HEK293 (cell line): ENCODE results near the gene EXD3.

Experiments used
- CTCF ChIA-PET: fragments of 350-600 bp; formaldehyde crosslinking; extraction: SDS; loops from one replicate; lab custom pipeline; 2021; ENCODE audit warnings: antibody characterized with exemption; lab: Yijun Ruan, JAX
- POLR2A ChIA-PET: fragments of 300-600 bp; formaldehyde crosslinking; extraction: SDS; loops from one replicate; lab custom pipeline; 2020; ENCODE audit warnings: antibody characterized with exemption, inconsistent platforms; lab: Yijun Ruan, JAX
- H3K27ac ChIP-seq: fragments of 200-500 bp; sonication (Bioruptor generic); 2 replicates; pipeline ENCODE4 v1.5.1; 2014; ENCODE audit warnings: low read depth, low read length, control low read depth, inconsistent platforms; ENCODE audit errors: extremely low read depth
- H3K36me3 ChIP-seq, 2 experiments: fragments of 200-500 bp in 1 of 2; sonication (Bioruptor generic) in 1 of 2; 1 replicate in 1 of 2; 2 replicates in 1 of 2; pipeline ENCODE4 v1.5.1; 2014 to 2017; ENCODE audit warnings: inconsistent platforms in 2 of 2, low read length in 2 of 2; ENCODE audit not compliant: control insufficient read depth in 2 of 2, insufficient read depth in 1 of 2
- H3K4me1 ChIP-seq: fragments of 200-500 bp; sonication (Bioruptor generic); 2 replicates; pipeline ENCODE4 v1.5.1; 2014; ENCODE audit warnings: mild to moderate bottlenecking, low read length, inconsistent platforms; ENCODE audit not compliant: control insufficient read depth, insufficient read depth
- H3K4me3 ChIP-seq: 2 replicates; pipeline ENCODE4 v1.5.1; 2011; ENCODE audit warnings: low read depth, mild to moderate bottlenecking, control low read depth, low read length, moderate library complexity
- H3K9me3 ChIP-seq: fragments of 200-500 bp; sonication (Bioruptor generic); 2 replicates; pipeline ENCODE4 v1.5.1; 2014; ENCODE audit warnings: low read depth, low read length, inconsistent platforms; ENCODE audit not compliant: control insufficient read depth, insufficient read depth
- FEZF1 ChIP-seq: fragments of 450-650 bp; formaldehyde crosslinking; IDR thresholded peaks from 2 replicates; pipeline ENCODE4 v1.5.1; 2016; ENCODE audit warnings: missing biosample characterization, missing genetic modification characterization
- GLI4 ChIP-seq: fragments of 450-650 bp; formaldehyde crosslinking; IDR thresholded peaks from 2 replicates; pipeline ENCODE4 v1.5.1; 2016; ENCODE audit warnings: missing biosample characterization, missing genetic modification characterization
- KLF9 ChIP-seq: fragments of 450-650 bp; formaldehyde crosslinking; IDR thresholded peaks from 2 replicates; pipeline ENCODE4 v1.5.1; 2016; ENCODE audit warnings: missing biosample characterization, missing genetic modification characterization, low read depth
- SP7 ChIP-seq: fragments of 450-650 bp; formaldehyde crosslinking; IDR thresholded peaks from 2 replicates; pipeline ENCODE4 v1.5.1; 2016; ENCODE audit warnings: missing biosample characterization, missing genetic modification characterization
- YY2 ChIP-seq: fragments of 450-650 bp; formaldehyde crosslinking; IDR thresholded peaks from 2 replicates; pipeline ENCODE4 v1.5.1; 2016; ENCODE audit warnings: missing biosample characterization, missing genetic modification characterization
- ZBTB48 ChIP-seq: fragments of 450-650 bp; formaldehyde crosslinking; IDR thresholded peaks from 2 replicates; pipeline ENCODE4 v1.5.1; 2016; ENCODE audit warnings: missing biosample characterization, missing genetic modification characterization
- ZBTB8A ChIP-seq: fragments of 450-650 bp; formaldehyde crosslinking; IDR thresholded peaks from 2 replicates; pipeline ENCODE4 v1.5.1; 2016; ENCODE audit warnings: missing biosample characterization, missing genetic modification characterization
- ZFP69B ChIP-seq: fragments of 450-650 bp; formaldehyde crosslinking; IDR thresholded peaks from 2 replicates; pipeline ENCODE4 v1.5.1; 2016; ENCODE audit warnings: missing biosample characterization, missing genetic modification characterization
- ZIC2 ChIP-seq: fragments of 450-650 bp; formaldehyde crosslinking; IDR thresholded peaks from 2 replicates; pipeline ENCODE4 v1.5.1; 2016; ENCODE audit warnings: missing biosample characterization, missing genetic modification characterization
- ZNF112 ChIP-seq: fragments of 450-650 bp; formaldehyde crosslinking; IDR thresholded peaks from 2 replicates; pipeline ENCODE4 v1.5.0; 2017; ENCODE audit warnings: missing biosample characterization, missing genetic modification characterization
- ZNF155 ChIP-seq: fragments of 450-650 bp; formaldehyde crosslinking; IDR thresholded peaks from 2 replicates; pipeline ENCODE4 v1.5.1; 2016; ENCODE audit warnings: missing biosample characterization, missing genetic modification characterization
- ZNF169 ChIP-seq: fragments of 450-650 bp; formaldehyde crosslinking; IDR thresholded peaks from 2 replicates; pipeline ENCODE4 v1.5.1; 2016; ENCODE audit warnings: missing biosample characterization, missing genetic modification characterization
- ZNF223 ChIP-seq: fragments of 450-650 bp; formaldehyde crosslinking; IDR thresholded peaks from 2 replicates; pipeline ENCODE4 v1.5.1; 2016; ENCODE audit warnings: missing biosample characterization, missing genetic modification characterization
- ZNF280D ChIP-seq: fragments of 450-650 bp; formaldehyde crosslinking; IDR thresholded peaks from 2 replicates; pipeline ENCODE4 v1.5.1; 2016; ENCODE audit warnings: missing biosample characterization, missing genetic modification characterization
- ZNF311 ChIP-seq: fragments of 450-650 bp; formaldehyde crosslinking; IDR thresholded peaks from 2 replicates; pipeline ENCODE4 v1.5.1; 2017; ENCODE audit warnings: missing biosample characterization, missing genetic modification characterization, borderline replicate concordance
- ZNF341 ChIP-seq: fragments of 450-650 bp; formaldehyde crosslinking; IDR thresholded peaks from 2 replicates; pipeline ENCODE4; 2016; ENCODE audit warnings: low read depth, missing biosample characterization, missing genetic modification characterization
- ZNF354C ChIP-seq: fragments of 450-650 bp; formaldehyde crosslinking; IDR thresholded peaks from 2 replicates; pipeline ENCODE4 v1.5.1; 2016; ENCODE audit warnings: missing biosample characterization, missing genetic modification characterization, low read depth, borderline replicate concordance
- ZNF426 ChIP-seq: fragments of 450-650 bp; formaldehyde crosslinking; IDR thresholded peaks from 2 replicates; pipeline ENCODE4 v1.5.1; 2017; ENCODE audit warnings: missing biosample characterization, missing genetic modification characterization, mild to moderate bottlenecking, inconsistent platforms, moderate library complexity
- ZNF514 ChIP-seq: fragments of 450-650 bp; formaldehyde crosslinking; IDR thresholded peaks from 2 replicates; pipeline ENCODE4 v1.5.1; 2016; ENCODE audit warnings: missing biosample characterization, missing genetic modification characterization
- ZNF521 ChIP-seq: fragments of 450-650 bp; formaldehyde crosslinking; IDR thresholded peaks from 2 replicates; pipeline ENCODE4 v1.5.1; 2017; ENCODE audit warnings: missing biosample characterization, mild to moderate bottlenecking, missing genetic modification characterization
- ZNF544 ChIP-seq: fragments of 450-650 bp; formaldehyde crosslinking; IDR thresholded peaks from 2 replicates; pipeline ENCODE4 v1.5.0; 2017; ENCODE audit warnings: missing biosample characterization, missing genetic modification characterization
- ZNF548 ChIP-seq: fragments of 450-650 bp; formaldehyde crosslinking; IDR thresholded peaks from 2 replicates; pipeline ENCODE4 v1.5.1; 2016; ENCODE audit warnings: missing biosample characterization, missing genetic modification characterization
- ZNF596 ChIP-seq: fragments of 450-650 bp; IDR thresholded peaks from 2 replicates; pipeline ENCODE4 v1.5.0; 2018; ENCODE audit warnings: missing biosample characterization, mild to moderate bottlenecking, missing genetic modification characterization, moderate library complexity
- ZNF701 ChIP-seq: fragments of 450-650 bp; formaldehyde crosslinking; IDR thresholded peaks from 2 replicates; pipeline ENCODE4 v1.5.1; 2016; ENCODE audit warnings: missing biosample characterization, missing genetic modification characterization
- TF ChIP-seq, protein P1 (sequence below): fragments of 450-650 bp; formaldehyde crosslinking; IDR thresholded peaks from 2 replicates; pipeline ENCODE4 v1.5.1; 2016; ENCODE audit warnings: missing biosample characterization, missing genetic modification characterization

EXD3 gene

GRCh38 chr9:137415451-137415850 is 7.5 kb downstream of the EXD3 start:
- Histone ChIP-seq H3K9me3 (no peaks in the 10 kb centered on the region), H3K4me1 (peaks cover 7% of the 10 kb centered on the region), H3K27ac (no peak overlapping the region), H3K4me3 (no peak overlapping the region), H3K36me3 (no peaks in the 10 kb centered on the region; a peak in 1 of 3 replicates)
- CTCF ChIA-PET: interaction anchor here (0.6 to 0.9 kb wide), 4 partner anchors 29 to 130 kb away, joined by 3 to 4 read pairs (median 3); no protein-coding TSS in a partner anchor
- TF ChIP-seq ZBTB48 (tag by site-specific recombination) (no peak), KLF9 (tag by site-specific recombination) (no peak), ZNF701 (tag by site-specific recombination) (no peak), ZNF169 (no peak), ZNF426 (no peak), GLI4 (no peak)
- POLR2A ChIA-PET: interaction anchor here (0.6 to 1.4 kb wide), 2 partner anchors 44 to 703 kb away, joined by 3 to 8 read pairs; partner anchors contain the start of genes DIPK1B and NSMF

DNA sequence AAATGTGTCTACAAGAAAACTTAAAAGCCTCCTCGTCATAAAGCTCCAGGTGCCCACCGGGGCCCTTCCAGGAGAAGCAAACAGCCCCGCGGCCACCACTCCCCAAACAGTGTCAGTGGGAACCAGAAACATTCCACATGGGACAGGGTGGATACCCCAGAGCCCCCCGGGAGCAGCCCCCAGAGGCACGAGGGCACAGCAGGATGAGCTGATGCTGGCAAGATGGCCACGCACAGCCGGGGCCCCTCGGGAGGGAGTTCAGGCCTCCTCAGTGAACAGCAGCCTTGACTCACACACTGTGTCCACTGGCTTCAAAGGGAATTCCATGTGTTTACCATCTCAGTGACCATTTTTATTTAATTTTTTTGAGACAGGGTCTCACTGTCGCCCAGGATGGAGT is 10.5 kb downstream of the EXD3 start:
- Histone ChIP-seq H3K4me3 (no peak overlapping the region), H3K9me3 (no peaks in the 10 kb centered on the region), H3K27ac (no peak overlapping the region), H3K4me1 (peaks cover 4% of the 10 kb centered on the region; the same call in 1 of the 2 replicates), H3K36me3 (no peaks in the 10 kb centered on the region)
- TF ChIP-seq ZIC2 (tag by site-specific recombination) (peak; percentile 72), ZNF341 (tag by site-specific recombination) (peak; percentile 85), ZFP69B (no peak), ZNF112 (no peak)
- ChIA-PET CTCF (interaction anchor here (0.5 to 2.3 kb wide), 6 partner anchors 11 to 151 kb away, joined by 3 to 19 read pairs (median 5); partner anchors contain the start of genes EXD3 and NOXA1), POLR2A (interaction anchor here (0.6 to 2.7 kb wide), 7 partner anchors 10 to 172 kb away, joined by 3 to 27 read pairs (median 5); partner anchors contain the start of genes EXD3, NOXA1, NRARP and TUBB4B)

DNA sequence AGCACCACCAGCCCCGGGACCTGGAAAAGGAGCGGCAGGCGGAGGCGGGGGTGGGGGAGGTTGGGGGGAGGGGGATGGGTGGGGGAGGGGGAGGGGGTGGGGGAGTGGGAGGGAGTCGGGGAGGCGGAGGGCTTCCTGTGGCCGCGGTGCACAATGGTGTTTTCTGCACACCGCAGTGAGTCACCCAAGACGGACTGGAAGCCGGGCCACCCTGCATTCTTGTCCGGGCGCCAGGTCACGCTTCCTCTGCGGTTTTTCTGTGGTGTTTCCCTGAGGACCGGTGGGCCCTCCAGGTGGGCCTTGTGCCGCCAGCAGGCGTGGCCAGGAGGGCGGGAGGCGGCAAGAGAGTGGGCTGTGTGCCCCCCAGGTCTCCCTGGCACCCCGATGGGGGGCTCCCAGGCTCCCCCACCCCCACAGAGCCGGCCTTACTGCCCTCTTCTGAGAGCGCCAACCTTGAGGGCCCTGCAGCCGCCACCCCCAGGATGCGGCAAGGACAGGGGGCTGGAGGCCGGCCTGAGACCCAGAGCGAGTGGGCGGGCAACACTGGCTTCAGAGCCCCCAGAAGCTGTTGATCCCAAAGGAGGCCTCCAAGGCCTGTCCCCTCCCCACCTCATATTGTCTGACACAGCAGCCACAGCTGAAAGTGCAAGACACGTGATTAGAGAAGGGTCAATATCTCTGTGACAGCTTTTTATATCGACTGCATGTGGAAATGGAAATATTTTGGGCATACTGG is 11.1 kb downstream of the EXD3 start:
- Histone ChIP-seq H3K9me3 (no peaks in the 10 kb centered on the region), H3K4me1 (peaks cover 4% of the 10 kb centered on the region; the same call in 1 of the 2 replicates), H3K4me3 (peak overlapping the region; percentile 19), H3K27ac (0 out of 2 replicates have a peak overlapping the region, but pooled peaks have one; percentile 16), H3K36me3 (no peaks in the 10 kb centered on the region)
- ChIA-PET CTCF (interaction anchor here (0.5 to 2.3 kb wide), 6 partner anchors 12 to 173 kb away, joined by 3 to 19 read pairs (median 5); partner anchors contain the start of genes EXD3 and NOXA1), POLR2A (interaction anchor here (0.5 to 2.7 kb wide), 7 partner anchors 11 to 344 kb away, joined by 3 to 27 read pairs (median 5); partner anchors contain the start of genes EXD3, NOXA1, NRARP and TUBB4B)
- no peak for TF ChIP-seq ZNF521 (tag by site-specific recombination)
- TF ChIP-seq SP7: peak; percentile 18; the same call in 1 of the 2 replicates
- no peak for TF ChIP-seq YY2 (tag by site-specific recombination)
- TF ChIP-seq ZNF223: no peak
- peak; percentile 47; the same call in 1 of the 2 replicates for TF ChIP-seq ZFP69B
- no peak for TF ChIP-seq FEZF1 (tag by site-specific recombination)
- no peak for TF ChIP-seq ZNF354C (tag by site-specific recombination)
- TF ChIP-seq KLF9 (tag by site-specific recombination): no peak
- no peak for TF ChIP-seq ZNF155 (tag by site-specific recombination)
- no peak for TF ChIP-seq ZNF514 (tag by site-specific recombination)
- no peak for TF ChIP-seq ZNF596 (tag by site-specific recombination)
- no peak for TF ChIP-seq ZBTB8A (tag by site-specific recombination)
- no peak for TF ChIP-seq ZNF311 (tag by site-specific recombination)
- no peak for TF ChIP-seq ZNF169
- TF ChIP-seq ZNF548 (tag by site-specific recombination): no peak
- TF ChIP-seq ZNF280D (tag by site-specific recombination): no peak
- no peak for TF ChIP-seq ZNF544 (tag by site-specific recombination)
- TF ChIP-seq, protein P1, sequence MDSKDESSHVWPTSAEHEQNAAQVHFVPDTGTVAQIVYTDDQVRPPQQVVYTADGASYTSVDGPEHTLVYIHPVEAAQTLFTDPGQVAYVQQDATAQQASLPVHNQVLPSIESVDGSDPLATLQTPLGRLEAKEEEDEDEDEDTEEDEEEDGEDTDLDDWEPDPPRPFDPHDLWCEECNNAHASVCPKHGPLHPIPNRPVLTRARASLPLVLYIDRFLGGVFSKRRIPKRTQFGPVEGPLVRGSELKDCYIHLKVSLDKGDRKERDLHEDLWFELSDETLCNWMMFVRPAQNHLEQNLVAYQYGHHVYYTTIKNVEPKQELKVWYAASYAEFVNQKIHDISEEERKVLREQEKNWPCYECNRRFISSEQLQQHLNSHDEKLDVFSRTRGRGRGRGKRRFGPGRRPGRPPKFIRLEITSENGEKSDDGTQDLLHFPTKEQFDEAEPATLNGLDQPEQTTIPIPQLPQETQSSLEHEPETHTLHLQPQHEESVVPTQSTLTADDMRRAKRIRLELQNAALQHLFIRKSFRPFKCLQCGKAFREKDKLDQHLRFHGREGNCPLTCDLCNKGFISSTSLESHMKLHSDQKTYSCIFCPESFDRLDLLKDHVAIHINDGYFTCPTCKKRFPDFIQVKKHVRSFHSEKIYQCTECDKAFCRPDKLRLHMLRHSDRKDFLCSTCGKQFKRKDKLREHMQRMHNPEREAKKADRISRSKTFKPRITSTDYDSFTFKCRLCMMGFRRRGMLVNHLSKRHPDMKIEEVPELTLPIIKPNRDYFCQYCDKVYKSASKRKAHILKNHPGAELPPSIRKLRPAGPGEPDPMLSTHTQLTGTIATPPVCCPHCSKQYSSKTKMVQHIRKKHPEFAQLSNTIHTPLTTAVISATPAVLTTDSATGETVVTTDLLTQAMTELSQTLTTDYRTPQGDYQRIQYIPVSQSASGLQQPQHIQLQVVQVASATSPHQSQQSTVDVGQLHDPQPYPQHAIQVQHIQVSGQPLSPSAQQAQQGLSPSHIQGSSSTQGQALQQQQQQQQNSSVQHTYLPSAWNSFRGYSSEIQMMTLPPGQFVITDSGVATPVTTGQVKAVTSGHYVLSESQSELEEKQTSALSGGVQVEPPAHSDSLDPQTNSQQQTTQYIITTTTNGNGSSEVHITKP (tag by site-specific recombination): no peak
